Left lung (tissue), 10 donors: ENCODE results near the gene CMC1. TPM values are rescaled to one million over a fixed set of nuclear protein-coding genes. Genes with fewer than 3 reads are reported as not detected.

Experiments used
- ATAC-seq: fragments of 200-7000 bp; cut with Tn5 transposase; one replicate; pipeline ENCODE4 v1.9.1; 2020; ENCODE audit warnings: moderate library complexity
- DNase-seq, 4 donors: peaks; one replicate each; pipeline ENCODE4 v3.0.0-alpha.2; 2013 to 2020
- H3K27ac ChIP-seq, 2 donors: fragments of 200-600 bp; sonication (generic) in 1 of 2; one replicate each; pipeline versions ENCODE4 v1.5.0 to v1.8.0; 2020 to 2021
- H3K27me3 ChIP-seq, 2 donors: fragments of 200-600 bp; sonication (generic) in 1 of 2; one replicate each; pipeline versions ENCODE4 v1.5.0 to v1.8.0; 2020 to 2021
- H3K36me3 ChIP-seq, 2 donors: fragments of 200-600 bp; sonication (generic) in 1 of 2; one replicate each; pipeline versions ENCODE4 v1.5.0 to v1.8.0; 2020 to 2021
- H3K4me1 ChIP-seq, 2 donors: fragments of 200-600 bp; one replicate each; pipeline ENCODE4 v1.8.0; 2021
- H3K4me3 ChIP-seq, 2 donors: fragments of 200-600 bp; sonication (generic) in 1 of 2; one replicate each; pipeline versions ENCODE4 v1.5.0 to v1.8.0; 2020 to 2021; ENCODE audit warnings: mild to moderate bottlenecking in 1 of 2
- H3K9me3 ChIP-seq, 2 donors: fragments of 200-600 bp; sonication (generic) in 1 of 2; one replicate each; pipeline versions ENCODE4 v1.5.0 to v1.8.0; 2020 to 2021
- intact Hi-C, 2 donors: fragments of 100-400 bp; cut with DNase I; formaldehyde crosslinking; loops; one replicate each; pipeline versions ENCODE4 v1.11.2 to v1.14.2; 2022
- polyA plus RNA-seq, 6 donors: library from polyadenylated mRNA; unstranded; fragments of 120-200 nt; gene quantifications; one replicate each; pipeline ENCODE4 v1.2.1, GENCODE V29; 2013; ENCODE audit not compliant: insufficient read length in 6 of 6
- total RNA-seq, 2 donors: library from RNA; stranded (reverse); fragmentation: NEBNext Ultra II Directional; extraction: Animal tissue kit (Norgen Biotek cat#: 25700); gene quantifications; one replicate each; pipeline ENCODE4 v1.2.1, GENCODE V29; 2021
- TF ChIP-seq, protein P1 (sequence below), 2 donors: fragments of 200-600 bp; sonication (generic) in 1 of 2; IDR thresholded peaks; one replicate each; pipeline versions ENCODE4 v1.5.0 to v1.8.0; 2021; ENCODE audit warnings: antibody characterized with exemption in 2 of 2
- donor health status: DM: no; HTN: yes; CAD: no.
- donor health status: DM: no; HTN: no; CAD: no.

CMC1 gene
- total and polyA plus RNA-seq, 8 donors = 18.6 to 34.5 (median 26.9) TPM

- TF ChIP-seq, protein P1, sequence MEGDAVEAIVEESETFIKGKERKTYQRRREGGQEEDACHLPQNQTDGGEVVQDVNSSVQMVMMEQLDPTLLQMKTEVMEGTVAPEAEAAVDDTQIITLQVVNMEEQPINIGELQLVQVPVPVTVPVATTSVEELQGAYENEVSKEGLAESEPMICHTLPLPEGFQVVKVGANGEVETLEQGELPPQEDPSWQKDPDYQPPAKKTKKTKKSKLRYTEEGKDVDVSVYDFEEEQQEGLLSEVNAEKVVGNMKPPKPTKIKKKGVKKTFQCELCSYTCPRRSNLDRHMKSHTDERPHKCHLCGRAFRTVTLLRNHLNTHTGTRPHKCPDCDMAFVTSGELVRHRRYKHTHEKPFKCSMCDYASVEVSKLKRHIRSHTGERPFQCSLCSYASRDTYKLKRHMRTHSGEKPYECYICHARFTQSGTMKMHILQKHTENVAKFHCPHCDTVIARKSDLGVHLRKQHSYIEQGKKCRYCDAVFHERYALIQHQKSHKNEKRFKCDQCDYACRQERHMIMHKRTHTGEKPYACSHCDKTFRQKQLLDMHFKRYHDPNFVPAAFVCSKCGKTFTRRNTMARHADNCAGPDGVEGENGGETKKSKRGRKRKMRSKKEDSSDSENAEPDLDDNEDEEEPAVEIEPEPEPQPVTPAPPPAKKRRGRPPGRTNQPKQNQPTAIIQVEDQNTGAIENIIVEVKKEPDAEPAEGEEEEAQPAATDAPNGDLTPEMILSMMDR (IDR thresholded peaks at IDR 0.05) = no peak
- Histone ChIP-seq H3K4me3 (no peak overlapping the region), H3K36me3 (peaks cover 0 to 57% of the 10 kb centered on the region in 2 donors), H3K27me3 (no peaks in the 10 kb centered on the region), H3K9me3 (no peaks in the 10 kb centered on the region), H3K27ac (no peak overlapping the region), H3K4me1 (no peaks in the 10 kb centered on the region)
- intact Hi-C loops = no loop called here
- no peak for DNase-seq
- no peak for ATAC-seq
These were observed 81.0 kb downstream of the CMC1 start for GRCh38 chr3:28322464-28322863.

DNA sequence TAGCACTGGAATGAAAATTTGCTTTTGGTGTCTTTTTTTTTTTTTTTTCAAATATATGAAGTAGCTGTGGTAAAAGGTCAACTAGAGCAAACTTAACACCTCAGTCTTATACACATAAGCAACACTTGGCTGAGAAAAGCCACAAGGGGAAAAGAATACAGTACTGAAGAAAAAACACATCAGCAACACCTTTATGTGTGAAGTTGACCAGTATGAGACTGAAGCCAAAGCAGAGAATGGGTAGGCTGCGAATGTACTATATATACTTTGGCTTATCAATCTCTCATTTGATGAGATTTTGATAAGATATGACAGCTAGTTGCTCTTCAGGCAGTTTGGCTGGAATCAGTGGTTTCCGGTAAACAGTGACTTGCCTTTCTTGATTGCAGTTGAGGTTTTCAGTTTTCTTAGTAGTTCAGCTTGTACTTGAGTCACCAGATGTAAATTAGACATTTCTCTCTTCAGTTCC is 85.1 kb downstream of the CMC1 start:
- Histone ChIP-seq H3K9me3 (no peaks in the 10 kb centered on the region), H3K27me3 (no peaks in the 10 kb centered on the region), H3K36me3 (peaks cover 0 to 68% of the 10 kb centered on the region in 2 donors), H3K27ac (no peak overlapping the region), H3K4me1 (no peaks in the 10 kb centered on the region), H3K4me3 (no peak overlapping the region)
- TF ChIP-seq, protein P1 (IDR thresholded peaks at IDR 0.05) = no peak
- intact Hi-C loops = no loop called here
- peak; percentile 33 for ATAC-seq
- no peak for DNase-seq

DNA sequence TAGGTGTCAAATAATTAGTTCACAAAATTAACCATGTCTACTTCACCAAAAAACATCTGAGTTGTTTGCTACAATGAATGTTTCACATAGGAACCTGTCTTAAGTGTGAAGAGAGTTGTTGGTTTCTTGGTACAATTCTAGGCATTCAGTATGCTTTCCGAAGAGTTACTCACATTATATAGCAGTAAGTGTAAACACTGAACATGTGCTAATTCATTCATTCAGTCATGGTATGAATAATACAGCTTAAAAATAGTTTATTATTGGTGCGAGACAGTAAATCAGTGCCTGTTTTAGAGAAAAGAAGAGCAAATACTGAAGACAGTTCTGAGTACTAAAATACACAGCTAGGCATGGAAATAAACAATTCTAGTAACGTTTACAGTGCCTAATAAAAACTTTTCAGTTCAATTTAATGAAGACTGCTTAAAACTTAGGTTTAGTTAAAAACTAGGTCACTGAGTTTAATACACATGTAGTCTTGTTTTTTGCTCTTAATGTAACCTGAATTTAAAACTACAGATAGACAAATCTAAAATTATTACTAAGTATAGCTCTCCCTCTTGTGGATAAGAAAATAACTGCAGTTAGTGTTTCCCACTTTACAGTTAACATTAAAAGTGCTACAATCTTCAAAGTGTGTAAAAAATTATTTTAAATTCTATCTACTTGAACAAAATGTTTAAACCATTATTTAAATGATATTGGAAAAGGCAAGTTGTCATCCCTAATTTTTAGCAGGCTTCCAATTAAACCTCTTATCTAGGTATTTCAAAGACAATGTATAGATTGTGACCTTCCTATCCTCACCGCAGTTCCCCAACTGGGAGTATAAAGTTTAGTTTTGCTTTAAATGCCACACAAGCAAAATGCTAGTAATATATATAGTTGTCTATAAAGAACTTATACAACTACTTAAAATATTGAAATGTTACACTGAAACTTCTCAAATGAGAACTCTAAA is 87.1 kb downstream of the CMC1 start:
- no peak overlapping the region for H3K27ac ChIP-seq
- H3K27me3 ChIP-seq = no peaks in the 10 kb centered on the region
- no peak overlapping the region for H3K4me3 ChIP-seq
- H3K9me3 ChIP-seq = no peaks in the 10 kb centered on the region
- ATAC-seq (peak; percentile 69), DNase-seq (peak in 1 of 4 donors; percentile 30)
- H3K4me1 ChIP-seq = no peaks in the 10 kb centered on the region
- intact Hi-C loops = no loop called here
- TF ChIP-seq, protein P1 (IDR thresholded peaks at IDR 0.05) = peak; percentile 61 to 72
- H3K36me3 ChIP-seq = peaks cover 2 to 74% of the 10 kb centered on the region in 2 donors

- DNase-seq (no peak), ATAC-seq (no peak)
- Histone ChIP-seq H3K4me1 (no peaks in the 10 kb centered on the region), H3K27me3 (no peaks in the 10 kb centered on the region), H3K27ac (no peak overlapping the region), H3K9me3 (no peaks in the 10 kb centered on the region), H3K4me3 (no peak overlapping the region), H3K36me3 (peaks cover 2 to 84% of the 10 kb centered on the region in 2 donors)
- intact Hi-C loops = loop anchor here in 1 of 2 donors (10.0 kb wide), 1 partner anchor 620 kb away; no protein-coding TSS in a partner anchor
- TF ChIP-seq, protein P1 (IDR thresholded peaks at IDR 0.05) = no peak
These were observed 93.1 kb downstream of the CMC1 start for GRCh38 chr3:28334552-28334951.

DNA sequence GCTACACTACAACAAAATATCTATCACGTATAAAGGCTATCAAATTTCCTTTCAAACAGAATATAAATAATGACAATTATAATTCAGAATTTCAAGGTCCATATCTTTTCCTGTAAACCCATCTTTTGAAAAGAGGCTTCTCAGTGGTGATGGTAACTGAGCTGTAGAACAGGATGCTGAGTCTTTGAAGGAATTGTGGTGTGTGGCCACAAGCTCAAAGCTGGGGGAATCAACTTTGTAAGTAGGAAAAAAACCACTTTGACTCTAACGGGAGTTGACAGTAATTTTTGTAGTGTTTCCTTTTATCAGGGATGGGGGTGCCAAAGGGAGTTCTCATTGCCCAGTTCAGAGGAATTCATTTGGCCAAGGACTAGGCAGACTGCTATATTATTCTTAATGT is 93.8 kb downstream of the CMC1 start:
- intact Hi-C loops = loop anchor here in 1 of 2 donors (10.0 kb wide), 1 partner anchor 620 kb away; no protein-coding TSS in a partner anchor
- Histone ChIP-seq H3K27me3 (no peaks in the 10 kb centered on the region), H3K4me3 (no peak overlapping the region), H3K27ac (no peak overlapping the region), H3K4me1 (no peaks in the 10 kb centered on the region), H3K36me3 (peaks cover 2 to 85% of the 10 kb centered on the region in 2 donors), H3K9me3 (no peaks in the 10 kb centered on the region)
- ATAC-seq (no peak), DNase-seq (no peak)
- TF ChIP-seq, protein P1 (IDR thresholded peaks at IDR 0.05) = no peak
